GM15510 (cell line): Measurements from ENCODE around the gene TRIM3.

Experiments used
- POLR2A ChIP-seq: IDR thresholded peaks from 3 replicates; pipeline ENCODE4 v1.6.1; 2011; ENCODE audit warnings: borderline replicate concordance; ENCODE audit not compliant: insufficient read length; ENCODE audit errors: extremely low read depth

The TRIM3 gene

GRCh38 chr11:6403539-6403938 lies 70.2 kb downstream of the TRIM3 start:
- TF ChIP-seq POLR2A, result no peak

- TF ChIP-seq POLR2A, result no peak
Observed at GRCh38 chr11:6402561-6402981, 71.2 kb downstream of the TRIM3 start.

DNA sequence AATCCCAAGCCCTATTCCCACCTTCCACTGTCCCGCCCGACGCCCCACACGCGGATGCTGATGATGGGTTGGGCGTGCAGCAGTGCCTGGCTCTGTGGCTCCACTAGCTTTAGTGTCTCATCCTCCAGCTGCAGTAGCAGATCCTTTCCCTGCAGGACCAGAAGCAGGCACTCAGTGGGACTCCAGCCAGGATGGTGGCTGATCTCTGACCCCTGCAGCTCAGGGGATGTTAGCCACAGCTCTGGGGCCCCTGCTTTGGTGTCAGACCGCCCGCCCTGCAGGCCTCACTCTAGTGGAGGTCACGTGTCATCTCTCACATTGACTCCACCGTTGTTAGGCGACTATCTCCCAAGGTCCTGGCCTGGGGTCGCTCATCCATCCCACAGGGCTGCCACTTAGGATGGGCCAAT lies 71.7 kb downstream of the TRIM3 start:
- TF ChIP-seq POLR2A, result no peak

DNA sequence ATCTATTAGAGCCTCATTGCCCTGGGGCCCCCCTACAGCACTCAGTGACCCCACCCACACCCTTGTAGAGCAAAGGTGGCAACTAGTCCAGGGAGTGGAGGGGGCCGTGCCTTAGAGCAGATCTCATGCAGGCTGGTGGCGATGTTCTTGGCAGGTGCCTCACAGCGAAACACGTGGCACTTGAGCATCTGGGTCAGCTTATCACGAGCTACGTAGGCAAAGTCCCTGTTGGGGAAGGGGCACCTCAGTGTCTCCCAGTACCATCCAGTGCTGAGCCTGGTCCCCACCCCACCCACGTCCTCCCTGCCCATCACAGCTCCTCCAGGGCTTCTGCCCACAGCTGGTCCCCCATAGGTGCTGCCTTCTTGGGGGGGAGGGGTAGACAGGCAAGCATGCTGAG lies 72.3 kb downstream of the TRIM3 start:
- TF ChIP-seq POLR2A, result no peak

DNA sequence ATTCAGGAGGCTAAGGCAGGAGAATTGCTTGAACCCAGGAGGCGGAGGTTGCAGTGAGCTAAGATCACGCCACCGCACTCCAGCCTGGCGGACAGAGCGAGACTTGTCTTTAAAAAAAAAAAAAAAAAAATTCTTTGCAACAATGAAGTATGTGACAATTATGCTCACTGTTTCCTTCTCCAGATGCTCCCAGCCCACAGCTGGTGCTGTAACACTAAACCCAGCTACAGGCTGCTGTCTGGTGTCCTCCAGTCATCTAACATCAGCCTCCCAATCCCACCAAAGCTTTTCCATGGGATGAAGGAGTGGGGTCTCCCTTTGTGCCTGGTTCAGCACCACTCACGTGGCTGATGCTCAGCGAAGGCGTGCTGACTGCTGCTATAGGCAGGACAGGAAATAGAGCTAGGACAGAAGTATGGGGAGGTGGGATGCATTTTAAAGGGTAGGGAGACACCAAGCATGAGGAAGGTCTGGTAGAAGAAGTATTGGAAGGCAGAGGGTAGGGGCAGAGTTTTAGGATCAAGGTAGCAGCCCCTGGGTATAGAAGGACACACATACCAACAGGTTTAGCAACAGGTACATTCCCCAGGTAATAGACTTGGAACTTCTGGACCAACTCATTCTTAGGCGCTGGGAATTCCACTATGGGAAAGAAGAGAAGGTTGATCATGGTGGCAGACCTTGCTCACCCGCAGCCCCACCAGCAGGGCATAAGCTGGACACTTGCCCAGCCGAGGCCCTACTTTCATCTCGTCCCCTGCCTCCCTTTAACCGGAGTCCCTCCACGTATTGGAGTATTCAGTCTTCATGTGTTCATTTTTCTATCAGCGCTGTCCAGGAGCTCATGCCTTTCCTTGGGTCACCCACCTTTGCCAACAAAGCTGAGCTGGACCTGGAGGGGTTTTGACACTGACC lies 73.1 kb downstream of the TRIM3 start:
- TF ChIP-seq POLR2A, result no peak
